ENCODE measurements around the gene LGALS7. TPM values are rescaled to one million over a fixed set of nuclear protein-coding genes. Genes with fewer than 3 reads are reported as not detected.

Gene LGALS7
- total RNA-seq, 1 experiment from 2014 or later: not detected

DNA sequence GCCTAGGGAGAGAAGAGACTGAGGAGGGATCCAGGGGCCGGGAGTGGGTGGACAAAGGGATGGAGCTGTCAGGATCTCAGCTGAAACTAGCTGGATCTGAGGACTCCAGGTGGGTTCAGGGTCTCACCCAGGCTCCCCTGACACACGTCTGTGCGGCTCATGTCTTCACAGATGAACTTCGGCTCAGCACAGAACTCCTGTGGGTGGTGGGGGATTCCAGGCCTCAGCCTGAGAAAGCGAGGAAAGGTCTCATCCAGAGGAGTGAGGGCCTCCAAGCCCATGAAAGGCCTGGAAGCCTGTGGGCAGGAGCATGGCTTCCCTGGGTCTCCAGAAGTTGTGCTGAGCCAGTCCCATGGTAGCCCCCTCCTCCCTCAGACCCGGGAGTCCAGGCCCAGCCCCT, 30.4 kb downstream of the LGALS7 start:
- H3K36me3 ChIP-seq (ENCODE audit: control insufficient read depth, insufficient read depth, low read length): no peaks in the 10 kb centered on the region
- DNase-seq (ENCODE audit: low read depth, low spot score): no peak
- no peaks in the 10 kb centered on the region for H3K27me3 ChIP-seq (ENCODE audit: control insufficient read depth, insufficient read depth, low read length)
- no peak overlapping the region for H3K27ac ChIP-seq (ENCODE audit: low read length)
- H3K4me1 ChIP-seq (ENCODE audit: control insufficient read depth, insufficient read depth, low read length): 0 out of 2 replicates have a peak, but pooled peaks cover 4% of the 10 kb centered on the region
- in situ Hi-C loops (cut with HindIII; ENCODE audit: low pct_unique_long_range_greater_than_20kb, low sequenced_read_pairs) (no loop called here), intact Hi-C loops (cut with micrococcal nuclease; ENCODE audit: unreplicated experiment) (no loop called here)
- CTCF ChIA-PET: interaction anchor here (0.5 to 0.6 kb wide), 3 partner anchors 20 to 174 kb away, joined by 3 to 6 read pairs (median 5); no protein-coding TSS in a partner anchor
- H3K9me3 ChIP-seq (ENCODE audit: control insufficient read depth, insufficient read depth, low read depth, low read length): no peaks in the 10 kb centered on the region
- no TSS peak for BruUV-seq (replicated peaks)
- TF ChIP-seq, protein P1, sequence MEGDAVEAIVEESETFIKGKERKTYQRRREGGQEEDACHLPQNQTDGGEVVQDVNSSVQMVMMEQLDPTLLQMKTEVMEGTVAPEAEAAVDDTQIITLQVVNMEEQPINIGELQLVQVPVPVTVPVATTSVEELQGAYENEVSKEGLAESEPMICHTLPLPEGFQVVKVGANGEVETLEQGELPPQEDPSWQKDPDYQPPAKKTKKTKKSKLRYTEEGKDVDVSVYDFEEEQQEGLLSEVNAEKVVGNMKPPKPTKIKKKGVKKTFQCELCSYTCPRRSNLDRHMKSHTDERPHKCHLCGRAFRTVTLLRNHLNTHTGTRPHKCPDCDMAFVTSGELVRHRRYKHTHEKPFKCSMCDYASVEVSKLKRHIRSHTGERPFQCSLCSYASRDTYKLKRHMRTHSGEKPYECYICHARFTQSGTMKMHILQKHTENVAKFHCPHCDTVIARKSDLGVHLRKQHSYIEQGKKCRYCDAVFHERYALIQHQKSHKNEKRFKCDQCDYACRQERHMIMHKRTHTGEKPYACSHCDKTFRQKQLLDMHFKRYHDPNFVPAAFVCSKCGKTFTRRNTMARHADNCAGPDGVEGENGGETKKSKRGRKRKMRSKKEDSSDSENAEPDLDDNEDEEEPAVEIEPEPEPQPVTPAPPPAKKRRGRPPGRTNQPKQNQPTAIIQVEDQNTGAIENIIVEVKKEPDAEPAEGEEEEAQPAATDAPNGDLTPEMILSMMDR (IDR thresholded peaks at IDR 0.05): no peak
- TF ChIP-seq POLR2AphosphoS5 (IDR thresholded peaks at IDR 0.05; ENCODE audit: low read depth, low read length) (no peak), SIN3A (IDR thresholded peaks at IDR 0.05; ENCODE audit: borderline replicate concordance, insufficient read depth, low read depth, low read length) (no peak), TCF7L2 (IDR thresholded peaks at IDR 0.05; ENCODE audit: low read depth, low read length) (no peak)
- TF ChIP-seq, protein P2, sequence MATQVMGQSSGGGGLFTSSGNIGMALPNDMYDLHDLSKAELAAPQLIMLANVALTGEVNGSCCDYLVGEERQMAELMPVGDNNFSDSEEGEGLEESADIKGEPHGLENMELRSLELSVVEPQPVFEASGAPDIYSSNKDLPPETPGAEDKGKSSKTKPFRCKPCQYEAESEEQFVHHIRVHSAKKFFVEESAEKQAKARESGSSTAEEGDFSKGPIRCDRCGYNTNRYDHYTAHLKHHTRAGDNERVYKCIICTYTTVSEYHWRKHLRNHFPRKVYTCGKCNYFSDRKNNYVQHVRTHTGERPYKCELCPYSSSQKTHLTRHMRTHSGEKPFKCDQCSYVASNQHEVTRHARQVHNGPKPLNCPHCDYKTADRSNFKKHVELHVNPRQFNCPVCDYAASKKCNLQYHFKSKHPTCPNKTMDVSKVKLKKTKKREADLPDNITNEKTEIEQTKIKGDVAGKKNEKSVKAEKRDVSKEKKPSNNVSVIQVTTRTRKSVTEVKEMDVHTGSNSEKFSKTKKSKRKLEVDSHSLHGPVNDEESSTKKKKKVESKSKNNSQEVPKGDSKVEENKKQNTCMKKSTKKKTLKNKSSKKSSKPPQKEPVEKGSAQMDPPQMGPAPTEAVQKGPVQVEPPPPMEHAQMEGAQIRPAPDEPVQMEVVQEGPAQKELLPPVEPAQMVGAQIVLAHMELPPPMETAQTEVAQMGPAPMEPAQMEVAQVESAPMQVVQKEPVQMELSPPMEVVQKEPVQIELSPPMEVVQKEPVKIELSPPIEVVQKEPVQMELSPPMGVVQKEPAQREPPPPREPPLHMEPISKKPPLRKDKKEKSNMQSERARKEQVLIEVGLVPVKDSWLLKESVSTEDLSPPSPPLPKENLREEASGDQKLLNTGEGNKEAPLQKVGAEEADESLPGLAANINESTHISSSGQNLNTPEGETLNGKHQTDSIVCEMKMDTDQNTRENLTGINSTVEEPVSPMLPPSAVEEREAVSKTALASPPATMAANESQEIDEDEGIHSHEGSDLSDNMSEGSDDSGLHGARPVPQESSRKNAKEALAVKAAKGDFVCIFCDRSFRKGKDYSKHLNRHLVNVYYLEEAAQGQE (IDR thresholded peaks at IDR 0.05; ENCODE audit: insufficient read depth in 1 of 2, low read depth in 2 of 2, low read length in 1 of 2): no peak
- H3K4me3 ChIP-seq (ENCODE audit: low read depth in 2 of 2, low read length in 2 of 2): no peak overlapping the region
- no peak for ATAC-seq
- POLR2A ChIA-PET: interaction anchor here (0.5 to 0.6 kb wide), 2 partner anchors 18 to 106 kb away, joined by 3 to 4 read pairs; no protein-coding TSS in a partner anchor

DNA sequence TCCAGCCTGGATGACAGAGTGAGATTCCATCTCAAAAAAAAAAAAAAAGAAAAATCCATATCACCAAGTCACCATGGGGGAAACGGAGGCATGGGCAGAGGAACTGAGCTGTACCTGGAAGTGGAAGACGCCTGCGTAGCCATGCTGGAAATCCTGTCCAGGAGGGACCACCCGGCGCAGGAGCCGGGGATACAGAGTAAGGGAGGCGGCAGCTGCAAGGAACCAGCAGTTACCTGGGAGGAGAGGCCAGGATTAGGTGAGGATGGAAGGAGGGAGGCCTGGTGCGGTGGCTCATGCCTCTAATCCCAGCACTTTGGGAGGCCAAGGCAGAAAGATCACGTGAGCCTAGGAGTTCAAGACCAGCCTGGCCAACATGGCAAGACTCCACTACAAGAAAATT, 31.0 kb downstream of the LGALS7 start:
- ChIA-PET CTCF (interaction anchor here (0.6 to 1.1 kb wide), 4 partner anchors 12 to 262 kb away, joined by 3 to 5 read pairs (median 3); no protein-coding TSS in a partner anchor), POLR2A (interaction anchor here (0.5 to 0.7 kb wide), 5 partner anchors 21 to 1519 kb away, joined by 4 to 11 read pairs (median 4); no protein-coding TSS in a partner anchor)
- Histone ChIP-seq H3K4me3 (ENCODE audit: low read depth in 2 of 2, low read length in 2 of 2) (no peak overlapping the region), H3K27ac (ENCODE audit: low read length) (no peak overlapping the region), H3K36me3 (ENCODE audit: control insufficient read depth, insufficient read depth, low read length) (no peaks in the 10 kb centered on the region), H3K4me1 (ENCODE audit: control insufficient read depth, insufficient read depth, low read length) (0 out of 2 replicates have a peak, but pooled peaks cover 4% of the 10 kb centered on the region), H3K27me3 (ENCODE audit: control insufficient read depth, insufficient read depth, low read length) (no peaks in the 10 kb centered on the region), H3K9me3 (ENCODE audit: control insufficient read depth, insufficient read depth, low read depth, low read length) (no peaks in the 10 kb centered on the region)
- DNase-seq (ENCODE audit: low read depth, low spot score): no peak
- ATAC-seq: no peak
- BruUV-seq (replicated peaks): no TSS peak
- TF ChIP-seq SIN3A (IDR thresholded peaks at IDR 0.05; ENCODE audit: borderline replicate concordance, insufficient read depth, low read depth, low read length) (no peak), TCF7L2 (IDR thresholded peaks at IDR 0.05; ENCODE audit: low read depth, low read length) (no peak), POLR2AphosphoS5 (IDR thresholded peaks at IDR 0.05; ENCODE audit: low read depth, low read length) (no peak)
- TF ChIP-seq, protein P2 (IDR thresholded peaks at IDR 0.05; ENCODE audit: insufficient read depth in 1 of 2, low read depth in 2 of 2, low read length in 1 of 2): no peak
- TF ChIP-seq, protein P1 (IDR thresholded peaks at IDR 0.05): no peak
- intact Hi-C loops (cut with micrococcal nuclease; ENCODE audit: unreplicated experiment): no loop called here
- in situ Hi-C loops (cut with HindIII; ENCODE audit: low pct_unique_long_range_greater_than_20kb, low sequenced_read_pairs): no loop called here
